Measurements from ENCODE around the gene PARD6G. TPM values are rescaled to one million over a fixed set of nuclear protein-coding genes. Genes with fewer than 3 reads are reported as not detected.

PARD6G gene
- total RNA-seq, 4 donors from 2014 or later = 0.65 to 4.1 (median 1.5) TPM

GRCh38 chr18:80228051-80228848 lies 19.1 kb downstream of the PARD6G start:
- TF ChIP-seq CTCF (IDR thresholded peaks at IDR 0.05; ENCODE audit: low read depth) = no peak

- TF ChIP-seq CTCF (IDR thresholded peaks at IDR 0.05; ENCODE audit: low read depth) = no peak
These were observed 19.8 kb downstream of the PARD6G start for GRCh38 chr18:80227472-80227871.

- TF ChIP-seq CTCF (IDR thresholded peaks at IDR 0.05; ENCODE audit: low read depth) = no peak
These were observed 21.6 kb downstream of the PARD6G start for GRCh38 chr18:80225685-80226084.

GRCh38 chr18:80223581-80224148 lies 23.6 kb downstream of the PARD6G start:
- TF ChIP-seq CTCF (IDR thresholded peaks at IDR 0.05; ENCODE audit: low read depth) = no peak

GRCh38 chr18:80218341-80219227 lies 28.7 kb downstream of the PARD6G start:
- TF ChIP-seq CTCF (IDR thresholded peaks at IDR 0.05; ENCODE audit: low read depth) = no peak

- no peak for TF ChIP-seq CTCF (IDR thresholded peaks at IDR 0.05; ENCODE audit: low read depth)
These were observed 34.1 kb downstream of the PARD6G start for GRCh38 chr18:80213182-80213581.
